ENCODE measurements around the gene GLRX.

Gene GLRX

GRCh38 chr5:95799191-95799835 is 23.2 kb downstream of the GLRX start:
- no peaks in the 10 kb centered on the region for H3K4me1 ChIP-seq (ENCODE audit: control insufficient read depth, insufficient read depth, low read length)
- no peak overlapping the region for H3K9ac ChIP-seq (ENCODE audit: low read depth, low read length)
- no peaks in the 10 kb centered on the region for H3K36me3 ChIP-seq (ENCODE audit: control insufficient read depth, insufficient read depth, low read length)
- no peak overlapping the region for H3K4me3 ChIP-seq (ENCODE audit: low read depth, low read length)
- no peaks in the 10 kb centered on the region for H3K9me3 ChIP-seq (ENCODE audit: control insufficient read depth, insufficient read depth, low read length)
- no peaks in the 10 kb centered on the region for H3K27me3 ChIP-seq (ENCODE audit: control insufficient read depth, insufficient read depth, low read length)

GRCh38 chr5:95798545-95798944 is 24.0 kb downstream of the GLRX start:
- Histone ChIP-seq H3K9ac (ENCODE audit: low read depth, low read length) (no peak overlapping the region), H3K36me3 (ENCODE audit: control insufficient read depth, insufficient read depth, low read length) (no peaks in the 10 kb centered on the region), H3K4me3 (ENCODE audit: low read depth, low read length) (no peak overlapping the region), H3K27me3 (ENCODE audit: control insufficient read depth, insufficient read depth, low read length) (no peaks in the 10 kb centered on the region), H3K4me1 (ENCODE audit: control insufficient read depth, insufficient read depth, low read length) (no peaks in the 10 kb centered on the region), H3K9me3 (ENCODE audit: control insufficient read depth, insufficient read depth, low read length) (no peaks in the 10 kb centered on the region)

GRCh38 chr5:95798048-95798447 is 24.5 kb downstream of the GLRX start:
- no peak overlapping the region for H3K4me3 ChIP-seq (ENCODE audit: low read depth, low read length)
- H3K36me3 ChIP-seq (ENCODE audit: control insufficient read depth, insufficient read depth, low read length) = no peaks in the 10 kb centered on the region
- H3K9me3 ChIP-seq (ENCODE audit: control insufficient read depth, insufficient read depth, low read length) = no peaks in the 10 kb centered on the region
- no peaks in the 10 kb centered on the region for H3K27me3 ChIP-seq (ENCODE audit: control insufficient read depth, insufficient read depth, low read length)
- H3K9ac ChIP-seq (ENCODE audit: low read depth, low read length) = no peak overlapping the region
- H3K4me1 ChIP-seq (ENCODE audit: control insufficient read depth, insufficient read depth, low read length) = no peaks in the 10 kb centered on the region

- no peak overlapping the region for H3K4me3 ChIP-seq (ENCODE audit: low read depth, low read length)
- no peak overlapping the region for H3K9ac ChIP-seq (ENCODE audit: low read depth, low read length)
- no peaks in the 10 kb centered on the region for H3K36me3 ChIP-seq (ENCODE audit: control insufficient read depth, insufficient read depth, low read length)
- no peaks in the 10 kb centered on the region for H3K9me3 ChIP-seq (ENCODE audit: control insufficient read depth, insufficient read depth, low read length)
- H3K27me3 ChIP-seq (ENCODE audit: control insufficient read depth, insufficient read depth, low read length) = no peaks in the 10 kb centered on the region
- H3K4me1 ChIP-seq (ENCODE audit: control insufficient read depth, insufficient read depth, low read length) = no peaks in the 10 kb centered on the region
These were observed 25.2 kb downstream of the GLRX start for GRCh38 chr5:95797301-95797700.

- Histone ChIP-seq H3K4me1 (ENCODE audit: control insufficient read depth, insufficient read depth, low read length) (no peaks in the 10 kb centered on the region), H3K36me3 (ENCODE audit: control insufficient read depth, insufficient read depth, low read length) (no peaks in the 10 kb centered on the region), H3K4me3 (ENCODE audit: low read depth, low read length) (no peak overlapping the region), H3K9me3 (ENCODE audit: control insufficient read depth, insufficient read depth, low read length) (no peaks in the 10 kb centered on the region), H3K9ac (ENCODE audit: low read depth, low read length) (no peak overlapping the region), H3K27me3 (ENCODE audit: control insufficient read depth, insufficient read depth, low read length) (no peaks in the 10 kb centered on the region)
These were observed 28.4 kb downstream of the GLRX start for GRCh38 chr5:95794070-95794516.

- H3K36me3 ChIP-seq (ENCODE audit: control insufficient read depth, insufficient read depth, low read length) = no peaks in the 10 kb centered on the region
- no peak overlapping the region for H3K9ac ChIP-seq (ENCODE audit: low read depth, low read length)
- H3K4me3 ChIP-seq (ENCODE audit: low read depth, low read length) = no peak overlapping the region
- H3K4me1 ChIP-seq (ENCODE audit: control insufficient read depth, insufficient read depth, low read length) = no peaks in the 10 kb centered on the region
- H3K9me3 ChIP-seq (ENCODE audit: control insufficient read depth, insufficient read depth, low read length) = no peaks in the 10 kb centered on the region
- H3K27me3 ChIP-seq (ENCODE audit: control insufficient read depth, insufficient read depth, low read length) = no peaks in the 10 kb centered on the region
These were observed 30.8 kb downstream of the GLRX start for GRCh38 chr5:95791751-95792150.

- Histone ChIP-seq H3K9me3 (ENCODE audit: control insufficient read depth, insufficient read depth, low read length) (no peaks in the 10 kb centered on the region), H3K4me1 (ENCODE audit: control insufficient read depth, insufficient read depth, low read length) (no peaks in the 10 kb centered on the region), H3K4me3 (ENCODE audit: low read depth, low read length) (no peak overlapping the region), H3K36me3 (ENCODE audit: control insufficient read depth, insufficient read depth, low read length) (no peaks in the 10 kb centered on the region), H3K9ac (ENCODE audit: low read depth, low read length) (no peak overlapping the region), H3K27me3 (ENCODE audit: control insufficient read depth, insufficient read depth, low read length) (no peaks in the 10 kb centered on the region)
These were observed 34.0 kb downstream of the GLRX start for GRCh38 chr5:95788493-95788892.

- Histone ChIP-seq H3K9ac (ENCODE audit: low read depth, low read length) (no peak overlapping the region), H3K27me3 (ENCODE audit: control insufficient read depth, insufficient read depth, low read length) (no peaks in the 10 kb centered on the region), H3K4me1 (ENCODE audit: control insufficient read depth, insufficient read depth, low read length) (no peaks in the 10 kb centered on the region), H3K36me3 (ENCODE audit: control insufficient read depth, insufficient read depth, low read length) (no peaks in the 10 kb centered on the region), H3K4me3 (ENCODE audit: low read depth, low read length) (no peak overlapping the region), H3K9me3 (ENCODE audit: control insufficient read depth, insufficient read depth, low read length) (no peaks in the 10 kb centered on the region)
These were observed 35.6 kb downstream of the GLRX start for GRCh38 chr5:95786821-95787418.

- H3K9ac ChIP-seq (ENCODE audit: low read depth, low read length) = no peak overlapping the region
- no peaks in the 10 kb centered on the region for H3K36me3 ChIP-seq (ENCODE audit: control insufficient read depth, insufficient read depth, low read length)
- no peaks in the 10 kb centered on the region for H3K27me3 ChIP-seq (ENCODE audit: control insufficient read depth, insufficient read depth, low read length)
- no peak overlapping the region for H3K4me3 ChIP-seq (ENCODE audit: low read depth, low read length)
- no peaks in the 10 kb centered on the region for H3K9me3 ChIP-seq (ENCODE audit: control insufficient read depth, insufficient read depth, low read length)
- no peaks in the 10 kb centered on the region for H3K4me1 ChIP-seq (ENCODE audit: control insufficient read depth, insufficient read depth, low read length)
These were observed 37.8 kb downstream of the GLRX start for GRCh38 chr5:95784514-95785302.

- Histone ChIP-seq H3K4me1 (ENCODE audit: control insufficient read depth, insufficient read depth, low read length) (no peaks in the 10 kb centered on the region), H3K4me3 (ENCODE audit: low read depth, low read length) (no peak overlapping the region), H3K36me3 (ENCODE audit: control insufficient read depth, insufficient read depth, low read length) (no peaks in the 10 kb centered on the region), H3K27me3 (ENCODE audit: control insufficient read depth, insufficient read depth, low read length) (no peaks in the 10 kb centered on the region), H3K9me3 (ENCODE audit: control insufficient read depth, insufficient read depth, low read length) (no peaks in the 10 kb centered on the region), H3K9ac (ENCODE audit: low read depth, low read length) (no peak overlapping the region)
These were observed 38.9 kb downstream of the GLRX start for GRCh38 chr5:95783661-95784060.

- Histone ChIP-seq H3K9ac (ENCODE audit: low read depth, low read length) (no peak overlapping the region), H3K4me3 (ENCODE audit: low read depth, low read length) (no peak overlapping the region), H3K36me3 (ENCODE audit: control insufficient read depth, insufficient read depth, low read length) (no peaks in the 10 kb centered on the region), H3K4me1 (ENCODE audit: control insufficient read depth, insufficient read depth, low read length) (no peaks in the 10 kb centered on the region), H3K9me3 (ENCODE audit: control insufficient read depth, insufficient read depth, low read length) (no peaks in the 10 kb centered on the region), H3K27me3 (ENCODE audit: control insufficient read depth, insufficient read depth, low read length) (no peaks in the 10 kb centered on the region)
These were observed 40.3 kb downstream of the GLRX start for GRCh38 chr5:95782181-95782580.

- Histone ChIP-seq H3K36me3 (ENCODE audit: control insufficient read depth, insufficient read depth, low read length) (no peaks in the 10 kb centered on the region), H3K9me3 (ENCODE audit: control insufficient read depth, insufficient read depth, low read length) (no peaks in the 10 kb centered on the region), H3K4me3 (ENCODE audit: low read depth, low read length) (no peak overlapping the region), H3K4me1 (ENCODE audit: control insufficient read depth, insufficient read depth, low read length) (no peaks in the 10 kb centered on the region), H3K9ac (ENCODE audit: low read depth, low read length) (no peak overlapping the region), H3K27me3 (ENCODE audit: control insufficient read depth, insufficient read depth, low read length) (no peaks in the 10 kb centered on the region)
These were observed 41.4 kb downstream of the GLRX start for GRCh38 chr5:95781101-95781583.
